ENCODE results near the gene GNPTG. TPM values are rescaled to one million over a fixed set of nuclear protein-coding genes. Genes with fewer than 3 reads are reported as not detected.

The GNPTG gene
- total RNA-seq, 2 donors from 2014 or later = 31.8 to 46.7 TPM

DNA sequence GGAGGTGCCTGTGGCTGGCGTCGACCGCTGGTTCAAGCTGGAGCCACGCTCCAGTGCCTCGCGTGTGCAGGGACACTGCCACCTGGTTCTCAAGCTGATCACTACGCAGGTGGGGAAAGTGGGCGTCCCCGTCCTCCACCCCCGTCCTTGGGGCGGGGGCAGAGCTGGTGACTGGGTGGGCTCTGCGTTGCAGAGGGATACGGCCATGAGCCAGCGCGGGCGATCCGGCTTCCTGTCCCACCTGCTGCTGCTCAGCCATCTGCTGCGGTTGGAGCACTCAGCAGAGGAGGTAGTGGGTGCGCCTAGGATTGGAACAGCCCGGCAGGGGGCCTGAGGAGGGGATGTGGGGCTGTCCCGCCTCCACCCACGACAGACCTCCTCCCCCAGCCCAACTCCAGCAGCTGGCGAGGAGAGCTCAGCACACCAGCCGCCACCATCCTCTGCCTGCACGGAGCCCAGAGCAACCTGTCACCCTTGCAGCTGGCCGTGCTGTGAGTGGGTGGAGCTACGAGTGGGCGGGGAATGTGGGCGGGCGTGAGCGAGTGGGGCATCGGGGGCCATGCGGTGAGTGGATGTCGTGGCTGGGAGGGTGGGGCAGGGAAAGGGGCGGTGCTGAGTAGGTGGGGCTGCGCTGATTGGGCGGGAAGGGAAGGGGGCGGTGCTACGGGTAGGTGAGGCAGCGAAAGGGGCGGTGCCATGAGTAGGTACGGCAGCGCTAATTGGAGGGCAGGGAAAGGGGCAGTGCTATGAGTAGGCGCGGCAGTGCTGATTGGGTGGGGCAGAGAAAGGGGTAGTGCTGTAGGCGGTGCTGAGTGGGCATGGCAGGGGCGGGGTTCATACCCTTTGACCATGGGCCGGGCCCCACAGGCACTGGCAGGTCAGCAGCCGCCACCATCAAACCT is 9.0 kb upstream of the GNPTG start:
- peaks cover 0 to 7% of the 10 kb centered on the region in 2 donors for H3K4me1 ChIP-seq
- TF ChIP-seq, protein P1, sequence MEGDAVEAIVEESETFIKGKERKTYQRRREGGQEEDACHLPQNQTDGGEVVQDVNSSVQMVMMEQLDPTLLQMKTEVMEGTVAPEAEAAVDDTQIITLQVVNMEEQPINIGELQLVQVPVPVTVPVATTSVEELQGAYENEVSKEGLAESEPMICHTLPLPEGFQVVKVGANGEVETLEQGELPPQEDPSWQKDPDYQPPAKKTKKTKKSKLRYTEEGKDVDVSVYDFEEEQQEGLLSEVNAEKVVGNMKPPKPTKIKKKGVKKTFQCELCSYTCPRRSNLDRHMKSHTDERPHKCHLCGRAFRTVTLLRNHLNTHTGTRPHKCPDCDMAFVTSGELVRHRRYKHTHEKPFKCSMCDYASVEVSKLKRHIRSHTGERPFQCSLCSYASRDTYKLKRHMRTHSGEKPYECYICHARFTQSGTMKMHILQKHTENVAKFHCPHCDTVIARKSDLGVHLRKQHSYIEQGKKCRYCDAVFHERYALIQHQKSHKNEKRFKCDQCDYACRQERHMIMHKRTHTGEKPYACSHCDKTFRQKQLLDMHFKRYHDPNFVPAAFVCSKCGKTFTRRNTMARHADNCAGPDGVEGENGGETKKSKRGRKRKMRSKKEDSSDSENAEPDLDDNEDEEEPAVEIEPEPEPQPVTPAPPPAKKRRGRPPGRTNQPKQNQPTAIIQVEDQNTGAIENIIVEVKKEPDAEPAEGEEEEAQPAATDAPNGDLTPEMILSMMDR (IDR thresholded peaks at IDR 0.05) = no peak
- H3K27ac ChIP-seq = no peak overlapping the region
- peak overlapping the region in 1 of 2 donors; percentile 27 for H3K4me3 ChIP-seq
- no peaks in the 10 kb centered on the region for H3K36me3 ChIP-seq
- no peaks in the 10 kb centered on the region for H3K27me3 ChIP-seq
- H3K9me3 ChIP-seq = no peaks in the 10 kb centered on the region
- peak; percentile 87 for DNase-seq (ENCODE audit: low spot score)

DNA sequence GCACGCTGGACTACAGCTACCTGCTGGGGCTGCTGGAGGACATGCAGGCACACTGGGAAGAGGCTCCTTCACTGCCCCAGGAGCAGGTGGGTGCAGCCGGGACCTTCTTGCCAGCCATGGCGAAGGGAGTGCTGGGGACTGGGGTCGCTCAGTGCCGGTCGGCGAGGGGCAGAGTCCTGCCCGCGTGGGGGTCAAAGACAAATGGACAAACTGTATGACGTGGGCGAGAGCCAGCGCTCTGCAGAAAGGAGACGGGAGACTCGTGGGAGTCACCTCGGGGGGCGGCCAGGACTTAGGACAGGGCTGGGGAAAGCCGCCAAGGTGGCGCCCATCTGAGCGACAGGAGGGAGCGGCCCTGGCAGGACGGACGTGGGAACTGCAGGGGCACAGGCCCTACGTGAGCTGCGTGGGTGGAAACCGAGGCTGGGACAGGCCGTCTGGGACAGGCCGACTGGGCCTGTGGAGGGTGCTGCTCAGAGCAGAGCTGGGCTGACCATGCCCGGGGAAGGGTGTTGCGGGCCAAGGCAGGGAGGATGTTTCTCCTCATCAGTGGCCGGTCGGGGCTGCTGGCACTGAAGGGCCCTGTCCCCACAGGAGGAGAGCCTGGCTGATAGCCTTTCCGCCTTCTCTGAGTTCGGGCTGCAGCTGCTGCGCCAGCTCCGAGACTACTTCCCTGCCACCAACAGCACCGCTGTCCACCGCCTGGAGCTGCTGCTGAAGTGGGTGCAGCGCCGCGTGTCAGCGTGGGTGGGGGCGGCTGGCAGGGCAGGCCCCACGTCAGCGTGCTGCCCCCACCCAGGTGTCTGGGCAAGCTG is 8.1 kb upstream of the GNPTG start:
- H3K27me3 ChIP-seq = no peaks in the 10 kb centered on the region
- peaks cover 0 to 7% of the 10 kb centered on the region in 2 donors for H3K4me1 ChIP-seq
- H3K27ac ChIP-seq = no peak overlapping the region
- TF ChIP-seq, protein P1 (IDR thresholded peaks at IDR 0.05) = no peak
- H3K9me3 ChIP-seq = no peaks in the 10 kb centered on the region
- no peak for DNase-seq (ENCODE audit: low spot score)
- peaks cover 7% of the 10 kb centered on the region for H3K36me3 ChIP-seq
- peak overlapping the region in 1 of 2 donors; percentile 27 for H3K4me3 ChIP-seq

DNA sequence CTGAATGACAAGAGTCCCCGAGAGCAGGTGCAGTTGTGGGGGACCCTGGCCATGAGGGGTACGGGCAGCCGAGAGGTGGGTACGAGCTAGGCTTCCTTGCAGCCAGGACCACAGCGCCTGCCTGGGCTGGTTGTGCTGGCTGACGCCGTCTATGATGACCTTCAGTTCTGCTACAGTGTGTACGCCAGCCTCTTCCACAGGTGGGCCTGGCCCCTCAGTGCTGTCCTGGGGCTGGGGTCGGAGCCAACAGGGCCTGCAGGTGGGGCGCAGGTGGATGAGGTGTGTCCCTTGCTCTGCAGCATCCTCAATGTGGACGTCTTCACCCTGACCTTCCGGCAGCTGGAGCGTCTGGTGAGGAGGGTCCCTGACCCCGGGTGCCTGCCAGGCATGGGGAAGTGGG is 7.2 kb upstream of the GNPTG start:
- Histone ChIP-seq H3K9me3 (no peaks in the 10 kb centered on the region), H3K36me3 (peaks cover 16% of the 10 kb centered on the region), H3K27me3 (no peaks in the 10 kb centered on the region), H3K4me3 (no peak overlapping the region), H3K4me1 (peaks cover 0 to 7% of the 10 kb centered on the region in 2 donors), H3K27ac (no peak overlapping the region)
- TF ChIP-seq, protein P1 (IDR thresholded peaks at IDR 0.05) = no peak
- DNase-seq (ENCODE audit: low spot score) = no peak

DNA sequence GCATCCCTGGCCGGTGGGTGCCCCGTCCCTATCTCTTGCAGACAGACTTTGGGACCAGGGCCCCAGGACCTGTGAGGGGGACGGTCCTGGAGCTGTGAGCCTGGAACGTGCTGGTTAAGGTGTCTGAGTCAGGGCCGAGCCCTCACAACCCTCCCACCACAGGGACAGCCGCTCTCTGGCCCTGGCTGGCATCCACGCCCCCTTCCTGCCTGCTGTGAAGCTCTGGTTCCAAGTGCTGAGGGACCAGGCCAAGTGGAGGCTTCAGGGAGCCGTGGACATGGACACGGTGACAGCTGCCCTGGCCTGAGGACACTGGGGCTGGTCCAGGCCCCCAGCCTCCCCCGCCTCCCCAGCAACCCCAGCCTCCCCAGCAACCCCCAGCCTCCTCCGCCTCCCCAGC is 6.6 kb upstream of the GNPTG start:
- H3K9me3 ChIP-seq = no peaks in the 10 kb centered on the region
- H3K27me3 ChIP-seq = no peaks in the 10 kb centered on the region
- no peak overlapping the region for H3K4me3 ChIP-seq
- H3K36me3 ChIP-seq = peaks cover 22% of the 10 kb centered on the region
- H3K4me1 ChIP-seq = peaks cover 0 to 10% of the 10 kb centered on the region in 2 donors
- H3K27ac ChIP-seq = no peak overlapping the region
- TF ChIP-seq, protein P1 (IDR thresholded peaks at IDR 0.05) = no peak
- DNase-seq (ENCODE audit: low spot score) = no peak

DNA sequence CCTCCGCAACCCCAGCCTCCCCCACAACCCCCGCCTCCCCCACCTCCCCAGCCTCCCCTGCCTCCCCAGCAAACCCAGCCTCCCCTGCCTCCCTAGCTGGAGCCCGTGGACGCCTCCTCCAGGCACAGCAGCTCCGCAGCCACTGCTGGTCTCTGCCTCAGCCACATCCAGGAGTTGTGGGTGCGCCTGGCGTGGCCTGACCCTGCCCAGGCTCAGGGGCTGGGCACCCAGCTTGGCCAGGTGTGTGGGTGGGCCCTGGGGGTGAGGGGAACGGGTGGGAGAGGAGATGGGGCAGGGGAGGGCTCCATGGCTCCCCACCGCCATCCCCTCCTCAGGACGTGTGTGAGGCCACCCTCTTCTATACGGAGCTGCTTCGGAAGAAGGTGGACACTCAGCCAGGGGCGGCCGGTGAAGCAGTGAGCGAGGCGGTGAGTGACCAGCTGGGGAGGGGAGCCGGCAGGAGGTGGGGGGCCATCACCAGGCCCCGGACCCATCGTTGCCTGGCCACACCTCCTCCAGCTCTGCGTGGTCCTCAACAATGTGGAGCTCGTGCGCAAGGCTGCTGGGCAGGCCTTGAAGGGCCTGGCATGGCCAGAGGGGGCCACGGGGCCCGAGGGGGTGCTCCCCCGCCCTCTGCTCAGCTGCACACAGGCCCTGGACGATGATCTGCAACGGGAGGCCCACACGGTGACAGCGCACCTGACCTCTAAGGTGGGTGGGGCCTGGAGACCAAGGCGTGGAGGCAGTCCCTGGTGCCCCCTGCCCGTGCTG is 5.9 kb upstream of the GNPTG start:
- TF ChIP-seq, protein P1 (IDR thresholded peaks at IDR 0.05) = no peak
- Histone ChIP-seq H3K27ac (no peak overlapping the region), H3K27me3 (no peaks in the 10 kb centered on the region), H3K9me3 (no peaks in the 10 kb centered on the region), H3K4me1 (peaks cover 0 to 17% of the 10 kb centered on the region in 2 donors), H3K4me3 (no peak overlapping the region), H3K36me3 (peaks cover 24% of the 10 kb centered on the region)
- DNase-seq (ENCODE audit: low spot score) = no peak

Measured in right atrium auricular region (tissue), 2 donors.